GM08714 (cell line): ENCODE results near the gene CGB7.

Experiments used
- H3K4me3 ChIP-seq: fragments of 200-500 bp; sonication (Bioruptor generic); 2 replicates; pipeline ENCODE4 v1.5.1; 2014; ENCODE audit warnings: mild to moderate bottlenecking, low read length, inconsistent platforms
- ZNF274 ChIP-seq: IDR thresholded peaks from 2 replicates; pipeline ENCODE4 v1.6.1; 2012; ENCODE audit warnings: mild to moderate bottlenecking, low read depth, low read length

CGB7 gene

DNA sequence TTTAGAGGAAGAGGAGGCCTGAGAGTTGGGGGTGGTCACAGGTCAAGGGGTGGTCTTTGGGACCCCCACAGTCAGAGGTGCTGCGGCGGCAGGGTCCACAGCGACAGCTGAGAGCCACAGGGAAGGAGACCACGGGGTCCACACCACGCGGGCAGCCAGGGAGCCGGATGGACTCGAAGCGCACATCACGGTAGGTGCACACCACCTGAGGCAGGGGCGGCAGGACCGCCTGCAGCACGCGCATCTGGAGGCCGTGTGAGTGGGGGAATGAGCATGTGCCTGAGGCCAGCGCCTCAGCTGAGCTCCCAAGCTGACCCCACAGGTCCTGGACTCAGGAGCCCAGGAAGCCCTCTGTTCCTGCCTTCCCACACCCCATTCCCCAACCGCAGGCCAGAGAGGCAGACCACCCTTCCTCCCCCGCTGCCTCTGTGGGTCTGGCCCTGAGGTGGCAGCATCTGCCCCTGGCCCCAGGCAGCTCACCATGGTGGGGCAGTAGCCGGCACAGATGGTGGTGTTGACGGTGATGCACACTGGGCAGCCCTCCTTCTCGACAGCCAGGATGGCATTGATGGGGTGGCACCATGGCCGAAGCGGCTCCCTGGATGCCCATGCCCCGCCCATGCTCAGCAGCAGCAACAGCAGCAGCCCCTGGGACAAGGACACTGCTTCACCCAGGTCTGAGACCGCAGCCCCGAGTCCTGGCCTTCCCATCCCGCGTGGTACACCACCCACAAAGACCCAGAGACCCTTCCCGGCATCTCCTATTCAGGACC lies 41.3 kb downstream of the CGB7 start:
- TF ChIP-seq ZNF274 = no peak
- H3K4me3 ChIP-seq = no peak overlapping the region

GRCh38 chr19:49014870-49015255 lies 42.7 kb downstream of the CGB7 start:
- TF ChIP-seq ZNF274 = no peak
- H3K4me3 ChIP-seq = no peak overlapping the region

GRCh38 chr19:49014123-49014869 lies 43.3 kb downstream of the CGB7 start:
- no peak overlapping the region for H3K4me3 ChIP-seq
- no peak for TF ChIP-seq ZNF274

DNA sequence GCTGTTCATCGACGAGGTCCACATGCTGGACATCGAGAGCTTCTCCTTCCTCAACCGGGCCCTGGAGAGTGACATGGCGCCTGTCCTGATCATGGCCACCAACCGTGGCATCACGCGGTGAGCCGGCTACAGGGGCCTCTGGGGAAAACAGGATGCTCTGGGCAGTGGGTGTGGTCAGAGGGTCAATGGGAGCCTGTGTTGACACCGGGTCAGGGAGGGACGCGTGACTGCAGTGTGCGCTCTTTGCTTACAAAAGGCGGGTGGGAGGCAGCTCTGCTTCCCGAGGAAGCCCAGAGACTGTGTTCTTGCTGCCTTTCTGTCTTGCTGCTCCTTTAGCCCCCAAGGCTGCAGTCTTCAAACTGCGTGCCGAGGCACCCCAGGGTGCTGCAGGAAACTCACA lies 46.4 kb downstream of the CGB7 start:
- no peak overlapping the region for H3K4me3 ChIP-seq
- TF ChIP-seq ZNF274 = no peak

DNA sequence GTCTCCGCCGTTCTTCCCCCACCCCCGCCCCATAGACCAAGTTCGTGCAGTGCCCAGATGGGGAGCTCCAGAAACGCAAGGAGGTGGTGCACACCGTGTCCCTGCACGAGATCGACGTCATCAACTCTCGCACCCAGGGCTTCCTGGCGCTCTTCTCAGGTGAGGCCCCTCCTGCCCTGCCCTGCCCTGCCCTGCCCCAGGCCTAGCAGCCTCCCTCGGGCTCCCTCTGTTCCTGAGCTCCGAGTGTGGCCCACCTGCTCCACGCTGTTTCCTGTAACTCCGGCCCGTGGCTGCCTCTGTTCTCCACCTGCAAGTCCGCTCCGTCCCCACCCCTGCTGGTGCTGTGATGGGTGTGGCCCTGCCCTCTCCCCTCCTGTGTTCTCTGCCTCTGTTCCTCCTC lies 47.1 kb downstream of the CGB7 start:
- no peak for TF ChIP-seq ZNF274
- H3K4me3 ChIP-seq = no peak overlapping the region

DNA sequence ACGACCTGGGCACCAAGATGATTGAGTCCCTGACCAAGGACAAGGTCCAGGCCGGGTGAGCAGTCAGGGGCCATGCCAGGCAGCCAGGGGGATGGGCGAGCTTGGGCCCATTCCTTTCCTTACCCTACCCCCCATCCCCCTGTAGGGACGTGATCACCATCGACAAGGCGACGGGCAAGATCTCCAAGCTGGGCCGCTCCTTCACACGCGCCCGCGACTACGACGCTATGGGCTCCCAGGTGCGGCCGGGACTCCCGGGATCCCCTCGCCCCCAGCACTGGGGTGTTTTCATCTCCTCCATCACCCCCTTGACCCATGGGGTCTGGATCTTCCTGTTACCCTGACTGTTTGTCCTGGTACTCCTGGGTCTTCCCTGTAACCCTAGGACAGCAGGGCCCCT lies 47.7 kb downstream of the CGB7 start:
- no peak for TF ChIP-seq ZNF274
- H3K4me3 ChIP-seq = no peak overlapping the region

- no peak overlapping the region for H3K4me3 ChIP-seq
- no peak for TF ChIP-seq ZNF274
Measured at GRCh38 chr19:49006905-49007304, 50.6 kb downstream of the CGB7 start.

GRCh38 chr19:49004964-49005614 lies 52.5 kb downstream of the CGB7 start:
- H3K4me3 ChIP-seq = no peak overlapping the region
- no peak for TF ChIP-seq ZNF274
